DMS79 (cell line): Measurements from ENCODE around the gene CTSA.
"Not testable (repeated sequence)": the region's sequence is repeated elsewhere in the genome, so short reads cannot be mapped to it uniquely, and the experiment has no call there.

Experiments used
- DNase-seq: peaks from one replicate; lab custom pipeline; 2025; lab: John Stamatoyannopoulos, UW

The CTSA gene

DNA sequence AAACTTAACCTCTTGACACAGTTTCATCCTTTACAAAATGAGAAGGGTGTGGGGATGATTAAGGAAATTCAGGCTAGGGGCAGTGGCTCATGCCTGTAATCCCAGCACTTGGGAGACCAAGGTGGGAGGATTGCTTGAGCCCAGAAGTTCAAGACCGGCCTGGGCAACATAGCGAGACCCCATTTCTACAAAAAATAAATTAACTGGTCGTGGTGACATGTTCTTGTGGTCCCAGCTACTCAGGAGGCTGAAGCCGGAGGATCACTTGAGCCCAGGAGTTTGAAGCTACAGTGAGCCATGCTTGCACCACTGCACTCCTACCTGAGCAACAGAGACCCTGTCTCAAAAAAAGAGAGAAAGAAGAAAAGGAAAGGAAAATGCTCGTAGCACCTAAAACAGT lies 24.7 kb upstream of the CTSA start:
- no peak for DNase-seq

DNA sequence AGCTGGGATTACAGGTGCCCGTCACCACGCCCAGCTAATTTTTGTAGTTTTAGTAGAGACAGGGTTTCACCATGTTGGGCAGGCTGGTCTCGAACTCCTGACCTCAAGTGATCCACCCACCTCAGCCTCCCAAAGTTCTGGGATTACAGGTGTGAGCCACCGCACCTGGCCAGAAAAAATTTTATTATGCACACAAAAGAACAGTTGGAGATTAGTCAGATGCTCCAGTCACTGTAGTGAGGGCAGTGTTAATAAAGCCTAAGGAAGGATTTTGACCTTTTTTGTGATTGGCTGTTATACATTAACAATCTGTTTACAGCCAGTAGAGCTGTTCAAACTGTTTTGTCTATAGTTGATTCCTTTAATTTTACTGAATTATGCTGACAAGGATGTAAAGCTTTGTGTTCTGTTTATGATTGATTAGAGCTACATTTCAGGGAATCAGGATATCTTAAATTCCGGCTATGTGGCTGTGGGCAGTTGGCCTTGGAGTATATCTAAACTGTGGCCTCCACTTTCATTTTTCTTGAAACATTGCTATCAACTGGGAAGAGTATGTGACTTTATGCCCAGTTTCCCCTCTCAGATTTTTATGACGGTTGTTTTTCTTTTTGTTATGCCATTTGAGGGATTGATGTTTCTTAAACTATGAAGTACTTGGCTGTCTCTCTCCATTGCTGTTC lies 23.9 kb upstream of the CTSA start:
- DNase-seq = no peak

DNA sequence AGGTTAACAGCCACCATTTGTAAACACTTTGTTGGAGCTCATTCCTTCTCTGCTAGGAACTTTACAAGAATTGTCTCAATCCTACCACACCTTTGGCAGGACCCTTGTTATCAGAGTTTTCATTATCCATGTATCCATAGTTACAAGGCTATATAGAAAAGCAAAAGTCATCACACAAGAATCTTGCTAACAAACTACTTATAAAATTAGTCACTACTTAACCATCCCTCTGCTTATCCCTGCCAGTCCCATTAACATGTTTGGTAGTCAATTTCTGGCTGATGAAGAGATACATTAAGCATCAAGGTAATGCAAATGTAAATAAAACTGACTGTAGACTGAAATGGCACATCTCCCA lies 23.3 kb upstream of the CTSA start:
- no peak for DNase-seq

DNA sequence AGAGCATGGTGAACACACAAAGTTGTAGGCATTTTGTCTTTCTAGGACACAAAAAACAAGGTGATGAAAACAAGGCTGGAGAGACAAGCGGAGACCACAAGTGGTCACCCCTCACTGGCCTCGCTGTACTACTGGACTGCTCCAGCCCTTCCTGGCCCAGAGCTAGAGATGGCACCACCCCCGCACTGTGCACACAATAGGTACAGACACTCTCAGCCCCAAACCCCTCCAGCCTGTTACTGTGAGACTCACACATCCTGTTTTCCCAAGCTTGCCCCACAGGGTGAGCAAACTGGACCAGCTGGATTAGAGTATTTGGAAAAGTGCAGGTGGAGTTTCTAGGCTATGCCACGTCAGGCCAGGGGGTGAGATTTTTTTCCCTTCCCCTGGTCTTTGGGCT lies 18.5 kb upstream of the CTSA start:
- DNase-seq = no peak

DNA sequence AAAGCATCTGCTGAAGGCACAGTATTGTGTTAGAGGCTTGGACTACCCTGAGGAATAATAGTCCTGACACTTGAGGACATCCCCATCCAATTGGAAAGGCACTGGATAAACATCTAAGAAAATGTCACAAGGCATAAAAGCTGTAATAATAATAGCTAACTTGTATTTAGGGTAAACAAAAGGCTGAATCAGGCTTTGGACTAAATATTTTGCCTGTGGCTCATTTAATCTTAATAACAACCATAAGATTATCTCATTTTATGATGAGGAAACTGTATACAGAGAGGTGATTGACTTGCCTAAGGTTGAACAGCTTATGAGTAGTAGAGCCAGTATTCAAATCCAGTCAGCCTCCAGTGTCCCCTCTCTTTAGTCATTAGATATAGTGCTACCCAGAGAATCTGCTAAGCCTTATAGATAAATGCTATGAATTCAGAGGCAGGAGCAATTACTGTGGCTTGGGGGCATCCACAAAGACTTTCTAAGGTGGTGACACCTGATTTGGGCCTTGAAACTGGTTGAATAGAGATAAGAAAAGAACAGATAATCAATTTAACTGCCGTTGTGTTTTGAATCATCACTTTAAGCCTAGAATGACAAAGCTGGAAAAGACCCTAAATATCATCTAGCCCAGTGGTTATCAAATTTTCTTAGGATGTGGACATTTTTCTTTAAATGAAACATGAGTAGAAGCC lies 17.6 kb upstream of the CTSA start:
- DNase-seq = no peak

DNA sequence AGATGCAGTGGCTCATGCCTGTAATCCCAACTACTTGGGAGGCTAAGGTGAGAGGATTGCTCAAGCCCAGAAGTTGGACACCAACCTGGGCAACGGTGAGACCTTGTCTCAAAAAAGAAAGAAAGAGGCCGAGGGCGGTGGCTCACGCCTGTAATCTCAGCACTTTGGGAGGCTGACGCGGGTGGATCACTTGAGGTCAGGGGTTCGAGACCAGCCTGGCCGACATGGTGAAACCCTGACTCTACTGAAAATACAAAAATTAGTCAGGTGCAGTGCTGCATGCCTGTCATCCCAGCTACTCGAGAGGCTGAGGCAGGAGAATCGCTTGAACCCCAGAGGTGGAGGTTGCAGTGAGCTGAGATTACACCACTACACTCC lies 17.0 kb upstream of the CTSA start:
- DNase-seq = not testable (repeated sequence)

DNA sequence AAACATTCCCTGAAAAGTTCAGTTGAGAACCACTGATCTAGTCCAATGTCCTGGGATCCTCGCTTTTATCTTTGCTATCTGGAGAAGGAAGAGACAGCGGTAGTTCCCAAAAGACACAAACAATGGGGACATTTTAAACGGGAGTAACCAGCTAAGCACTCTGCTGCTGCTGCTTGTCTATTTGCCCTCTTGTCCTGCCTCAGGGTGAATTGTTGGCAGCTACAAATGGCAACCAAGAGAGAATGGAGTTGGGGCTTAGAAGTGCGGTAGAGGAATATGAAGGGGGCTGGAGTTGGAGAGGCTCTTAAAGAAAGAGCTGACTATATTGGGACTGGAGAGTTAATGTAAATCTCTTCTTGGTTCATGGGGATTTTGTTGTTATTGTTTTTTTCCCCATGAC lies 16.6 kb upstream of the CTSA start:
- no peak for DNase-seq

DNA sequence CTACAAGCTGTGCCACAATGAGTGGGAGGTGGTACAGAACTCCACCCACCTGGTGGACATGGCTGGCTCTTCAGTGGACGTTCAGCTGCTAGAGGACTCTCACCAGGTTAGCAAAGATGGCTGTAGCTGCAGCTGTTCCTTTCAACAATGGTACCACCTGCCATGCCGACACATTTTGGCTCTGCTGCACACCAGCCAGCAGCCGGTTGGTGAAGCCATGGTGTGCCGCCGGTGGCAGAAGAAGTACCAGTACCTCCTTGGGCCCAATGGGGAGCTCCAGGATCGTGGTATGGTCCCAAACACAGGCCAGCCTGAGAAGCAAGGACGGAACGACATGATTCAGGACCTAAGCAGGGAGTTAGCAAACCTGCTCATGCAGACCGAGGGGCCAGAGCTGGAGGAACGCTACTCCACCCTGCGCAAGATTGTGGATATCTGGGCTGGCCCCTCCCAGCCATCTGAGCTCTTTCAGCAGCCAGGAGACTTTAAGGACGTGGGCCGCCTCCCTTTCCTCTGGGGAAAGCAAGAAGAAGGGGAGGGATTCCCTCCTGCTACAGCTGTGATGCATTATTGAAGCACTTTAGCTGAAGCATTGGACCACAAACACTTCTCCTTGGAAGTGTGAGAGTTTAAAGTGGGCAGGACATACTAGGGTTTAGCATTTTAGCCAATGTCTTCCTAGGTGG lies 12.9 kb upstream of the CTSA start:
- no peak for DNase-seq

DNA sequence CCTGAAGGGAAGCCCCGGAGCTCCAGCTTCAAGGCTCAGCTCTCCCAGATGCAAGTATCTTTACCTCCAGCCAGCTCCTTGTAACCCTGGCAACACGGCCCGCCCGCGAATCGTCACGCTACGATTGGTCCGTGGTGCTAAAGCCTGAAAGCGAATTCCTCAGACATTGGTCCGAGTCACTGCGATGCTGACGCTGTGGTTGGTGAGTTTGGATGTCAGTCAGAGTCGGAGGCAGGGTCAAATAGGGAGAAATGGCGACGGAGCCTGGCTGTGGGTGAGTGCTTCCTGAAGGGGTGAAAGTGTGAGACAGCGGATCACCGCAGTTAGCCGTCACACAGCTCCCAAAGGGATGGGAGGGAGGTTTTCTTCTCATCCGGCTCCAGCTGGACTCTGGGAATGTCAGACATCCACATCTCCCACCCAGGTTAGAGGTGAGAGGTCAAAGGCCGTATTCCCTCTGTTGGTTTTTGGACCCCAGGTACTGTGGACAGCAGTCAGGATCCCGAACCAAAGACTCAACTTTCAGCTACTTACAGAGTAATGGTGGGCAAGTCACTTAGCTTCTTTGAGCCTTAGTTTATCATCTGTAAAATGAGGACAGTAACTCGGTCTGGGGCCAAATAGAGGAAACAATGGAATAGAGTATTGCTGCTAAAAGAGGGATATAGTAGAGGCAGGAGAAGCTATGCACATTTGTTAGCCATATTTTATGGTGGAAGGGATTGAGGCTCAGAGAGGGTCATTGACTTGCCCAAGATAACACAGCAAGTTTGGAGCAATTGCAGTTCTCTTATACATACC lies 9.9 kb upstream of the CTSA start, which contains the start of gene ZSWIM1:
TSS of gene ZSWIM1 (plus strand) at position 240 of the 801 bp plus-strand sequence. CDS start 1,366 bp downstream, outside the sequence.
- DNase-seq = peak; percentile 90

DNA sequence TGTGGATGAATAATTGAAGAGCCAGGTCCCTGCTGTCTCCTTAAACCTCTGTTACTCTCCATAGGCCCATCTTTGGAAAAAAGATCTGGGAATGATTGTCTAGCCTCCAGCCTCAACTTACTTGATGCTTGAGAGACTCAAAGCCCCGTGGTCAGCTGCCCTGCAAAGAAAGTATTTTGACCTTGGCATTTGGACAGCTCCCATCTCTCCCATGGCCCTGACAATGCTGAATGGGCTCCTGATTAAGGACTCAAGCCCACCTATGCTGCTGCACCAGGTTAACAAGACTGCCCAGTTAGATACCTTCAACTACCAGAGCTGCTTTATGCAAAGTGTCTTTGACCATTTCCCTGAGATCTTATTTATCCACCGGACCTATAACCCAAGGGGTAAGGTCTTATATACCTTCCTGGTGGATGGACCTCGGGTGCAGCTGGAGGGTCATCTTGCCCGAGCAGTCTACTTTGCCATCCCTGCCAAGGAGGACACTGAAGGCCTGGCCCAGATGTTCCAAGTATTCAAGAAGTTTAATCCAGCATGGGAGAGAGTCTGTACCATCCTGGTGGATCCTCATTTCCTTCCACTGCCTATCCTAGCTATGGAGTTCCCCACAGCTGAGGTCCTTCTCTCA lies 8.6 kb upstream of the CTSA start:
- no peak for DNase-seq

DNA sequence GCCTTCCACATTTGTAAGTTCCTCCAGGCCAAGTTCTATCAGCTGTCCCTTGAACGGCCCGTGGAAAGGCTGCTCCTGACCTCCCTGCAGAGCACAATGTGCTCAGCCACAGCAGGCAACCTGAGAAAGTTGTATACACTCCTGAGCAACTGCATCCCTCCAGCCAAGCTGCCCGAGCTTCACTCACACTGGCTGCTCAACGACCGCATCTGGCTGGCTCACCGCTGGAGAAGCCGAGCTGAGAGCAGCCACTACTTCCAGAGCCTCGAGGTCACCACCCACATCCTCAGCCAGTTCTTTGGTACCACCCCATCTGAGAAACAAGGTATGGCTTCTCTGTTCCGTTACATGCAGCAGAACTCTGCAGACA lies 8.1 kb upstream of the CTSA start:
- no peak for DNase-seq

DNA sequence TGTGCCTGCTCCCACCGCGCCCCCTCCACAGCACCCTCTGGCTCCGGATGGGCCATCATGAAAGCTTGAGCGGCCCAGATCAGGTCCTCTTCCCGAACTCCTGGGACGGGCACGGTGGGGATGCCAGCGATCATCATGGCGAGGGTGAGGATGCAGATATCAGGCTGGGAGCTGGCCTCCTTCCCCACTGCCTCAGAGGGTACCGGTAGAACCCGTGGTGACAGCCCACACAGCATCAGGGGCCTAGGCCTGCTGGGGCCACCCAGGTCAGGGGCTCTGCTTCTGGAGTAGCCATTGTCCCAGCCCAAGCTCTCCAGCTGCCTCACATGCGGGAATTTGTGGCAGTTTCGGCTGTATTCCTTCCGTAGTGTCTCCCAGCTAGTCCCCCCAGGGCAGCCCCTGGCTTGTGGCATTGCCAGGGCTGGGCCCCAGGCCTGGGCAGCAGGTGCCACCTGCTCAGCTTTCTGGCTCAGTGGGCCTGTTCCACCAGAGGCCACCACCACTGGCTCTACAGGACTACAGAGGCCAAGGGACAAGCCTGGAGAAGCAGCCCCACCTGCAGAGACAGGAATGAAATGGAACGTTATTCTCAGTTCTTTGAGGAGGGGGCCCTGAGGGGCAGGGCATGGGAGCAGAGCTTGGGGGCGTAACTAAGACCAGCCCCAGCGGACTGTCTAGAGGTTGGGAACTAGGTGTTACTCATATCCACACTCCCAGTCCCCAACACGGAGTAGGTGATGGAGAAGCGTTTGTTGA lies 4.4 kb upstream of the CTSA start:
- no peak for DNase-seq

DNA sequence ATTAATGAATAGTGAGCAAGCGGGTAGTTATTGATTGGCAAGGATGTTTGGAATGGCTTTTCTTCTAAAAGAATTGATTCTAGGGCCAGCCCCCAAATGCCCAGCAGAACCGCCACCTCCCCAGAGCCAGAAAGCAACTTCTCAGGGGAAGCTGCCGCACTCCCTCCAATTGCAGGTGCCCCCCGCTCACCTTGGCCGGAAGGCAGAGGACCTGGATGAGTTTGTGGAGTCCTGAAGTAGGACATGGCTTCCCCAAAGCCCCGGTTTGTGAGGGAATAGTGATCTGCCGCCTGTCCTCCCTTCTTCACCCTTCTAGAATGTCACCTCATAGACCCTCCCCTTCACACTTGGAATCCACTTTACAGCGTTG lies 3.8 kb upstream of the CTSA start, which contains the start of gene SPATA25:
TSS of gene SPATA25 (minus strand) at position 277 of the 370 bp plus-strand sequence. CDS start at position 245, 32 bp downstream.
- DNase-seq = no peak

DNA sequence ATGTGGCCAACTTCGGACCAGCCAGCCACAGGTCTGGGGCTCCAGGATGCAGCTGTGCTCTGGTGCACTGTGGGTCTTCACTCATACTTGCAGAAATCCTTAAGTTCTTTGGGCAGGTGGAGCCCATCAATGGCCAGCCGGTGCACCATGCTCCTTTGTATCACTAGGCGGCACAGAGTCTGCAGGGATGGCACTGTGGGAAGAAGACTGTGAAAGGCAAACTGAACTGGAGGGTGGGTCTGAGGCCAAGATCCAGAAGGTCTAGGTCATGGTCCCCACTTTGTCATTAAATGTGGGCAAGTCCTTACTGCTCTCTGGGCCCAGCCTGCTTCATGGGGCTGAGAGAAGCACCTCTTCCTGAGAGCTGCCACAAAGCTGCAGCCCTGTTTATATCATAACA lies 2.5 kb upstream of the CTSA start:
- no peak for DNase-seq

DNA sequence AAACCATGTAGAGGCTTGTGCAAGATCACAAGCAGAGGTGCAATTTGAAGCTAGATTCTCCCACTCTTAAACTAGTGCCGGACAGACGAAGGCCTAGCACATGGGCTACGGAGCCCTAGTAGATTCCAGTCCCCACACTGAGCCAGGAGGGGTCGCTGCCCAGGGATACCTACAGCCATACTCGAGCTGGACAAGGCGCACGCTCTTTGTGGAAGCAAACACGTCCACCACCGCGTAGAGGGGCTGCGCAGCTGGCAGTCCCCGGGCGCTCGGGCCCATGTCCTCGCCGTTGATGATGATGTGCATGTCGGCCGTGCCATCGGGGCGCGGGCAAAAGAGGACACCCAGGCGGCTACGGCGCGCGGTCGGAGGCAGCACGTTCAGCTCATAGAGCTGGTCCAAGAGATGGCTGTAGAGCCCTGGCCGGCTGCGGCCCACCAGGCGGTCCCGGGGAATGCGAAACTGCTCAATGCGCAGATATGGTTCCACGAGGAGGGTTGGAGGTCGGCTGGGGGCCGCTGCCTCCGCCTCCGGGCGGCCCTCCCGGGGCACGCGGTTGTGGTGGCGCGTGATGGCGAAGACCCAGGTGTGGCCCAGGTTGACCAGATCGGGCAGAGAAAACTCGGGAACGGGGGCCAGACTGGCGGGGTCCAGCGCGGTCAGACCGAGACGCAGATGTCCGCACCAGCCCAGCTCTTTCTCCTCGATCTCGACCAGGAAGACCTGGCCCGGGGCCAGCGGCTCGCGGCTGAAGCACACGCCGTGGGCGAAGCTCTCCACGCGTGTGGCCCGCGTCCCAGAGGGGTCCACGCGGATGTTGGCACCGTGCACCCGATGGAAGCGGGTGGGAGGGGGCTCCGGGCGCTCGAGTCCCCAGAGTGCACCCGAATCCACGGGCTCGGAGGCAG lies 804 bp upstream of the CTSA start:
- DNase-seq = no peak

DNA sequence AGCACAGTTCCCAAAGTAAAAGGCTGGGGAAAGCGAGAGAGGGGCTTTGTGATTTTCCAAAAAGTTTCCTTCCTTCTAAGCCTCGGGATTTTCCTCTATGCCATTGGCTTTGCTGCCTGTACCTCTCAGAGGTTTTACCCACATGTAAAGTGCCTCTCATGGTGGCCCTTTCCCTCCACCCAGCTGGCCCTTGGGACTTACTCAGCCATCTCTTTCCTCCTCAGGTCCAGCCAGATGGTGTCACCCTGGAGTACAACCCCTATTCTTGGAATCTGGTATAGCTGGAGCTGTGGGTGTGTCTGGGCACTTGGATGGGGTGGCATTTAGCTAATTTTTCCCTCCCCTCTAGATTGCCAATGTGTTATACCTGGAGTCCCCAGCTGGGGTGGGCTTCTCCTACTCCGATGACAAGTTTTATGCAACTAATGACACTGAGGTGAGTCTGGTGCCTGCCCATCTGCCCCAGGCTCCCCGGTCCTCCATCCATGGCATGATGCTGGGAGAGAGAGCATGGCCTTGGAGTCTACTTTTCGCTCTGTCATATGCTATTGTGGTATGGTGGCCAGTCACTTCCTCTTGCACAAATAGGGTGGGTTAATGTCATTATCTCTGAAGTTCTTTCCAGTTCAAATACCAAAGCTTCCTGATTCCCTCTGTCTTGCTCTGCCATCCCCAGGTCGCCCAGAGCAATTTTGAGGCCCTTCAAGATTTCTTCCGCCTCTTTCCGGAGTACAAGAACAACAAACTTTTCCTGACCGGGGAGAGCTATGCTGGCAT lies 1.1 kb downstream of the CTSA start:
- DNase-seq = no peak

DNA sequence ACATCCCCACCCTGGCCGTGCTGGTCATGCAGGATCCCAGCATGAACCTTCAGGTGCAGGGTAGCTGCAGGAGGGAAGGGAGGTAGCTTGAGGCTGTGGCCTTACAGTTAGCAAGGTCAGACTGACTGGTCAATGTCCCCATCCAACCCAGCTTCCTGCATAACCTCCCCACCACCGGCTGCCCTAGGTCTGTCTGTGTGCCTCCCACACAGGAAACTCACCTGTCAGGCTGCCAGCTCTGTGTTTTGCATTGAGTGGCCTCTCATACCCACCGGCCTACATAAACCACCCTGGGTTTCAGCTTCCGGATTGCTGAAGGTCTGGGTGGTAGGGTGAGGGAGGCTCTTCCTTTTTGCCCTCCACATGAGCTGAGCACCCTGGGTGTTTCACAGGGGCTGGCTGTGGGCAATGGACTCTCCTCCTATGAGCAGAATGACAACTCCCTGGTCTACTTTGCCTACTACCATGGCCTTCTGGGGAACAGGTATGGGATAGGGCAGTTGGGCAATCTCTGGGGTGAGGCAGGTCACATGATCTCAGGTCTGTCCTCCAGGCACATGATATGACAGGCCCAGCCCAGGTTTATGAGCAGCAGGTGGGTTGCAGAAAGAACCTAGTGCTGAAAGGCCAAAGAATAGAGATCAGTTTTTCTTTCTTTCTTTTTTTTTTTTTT lies 1.8 kb downstream of the CTSA start:
- DNase-seq = no peak

DNA sequence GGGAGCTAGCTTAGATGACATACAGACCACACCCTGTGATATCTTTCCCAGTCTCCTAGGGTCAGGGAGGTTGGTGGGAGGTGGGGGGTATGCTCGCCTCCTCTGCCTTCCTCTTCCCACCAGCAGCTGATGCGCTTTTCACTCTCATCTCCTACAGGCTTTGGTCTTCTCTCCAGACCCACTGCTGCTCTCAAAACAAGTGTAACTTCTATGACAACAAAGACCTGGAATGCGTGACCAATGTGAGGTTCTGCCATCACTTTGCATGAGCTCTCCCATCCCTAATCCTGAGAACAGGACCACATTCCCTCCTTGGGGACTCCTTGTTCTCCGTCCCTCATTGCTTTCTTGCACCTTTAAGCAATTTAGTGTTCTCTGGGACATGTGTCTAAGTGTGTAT lies 2.7 kb downstream of the CTSA start:
- DNase-seq = no peak

DNA sequence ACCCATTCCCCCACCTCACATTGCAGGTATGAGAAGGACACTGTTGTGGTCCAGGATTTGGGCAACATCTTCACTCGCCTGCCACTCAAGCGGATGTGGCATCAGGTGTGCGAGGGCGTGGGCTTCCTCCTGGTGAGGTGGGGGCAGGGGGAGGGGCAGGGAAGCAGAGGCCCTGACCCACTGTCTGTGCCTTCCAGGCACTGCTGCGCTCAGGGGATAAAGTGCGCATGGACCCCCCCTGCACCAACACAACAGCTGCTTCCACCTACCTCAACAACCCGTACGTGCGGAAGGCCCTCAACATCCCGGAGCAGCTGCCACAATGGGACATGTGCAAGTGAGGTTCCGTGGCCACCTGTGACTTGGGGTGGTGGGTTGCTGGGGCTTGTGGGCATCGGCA lies 3.7 kb downstream of the CTSA start:
- no peak for DNase-seq
